Neural cell (in vitro differentiated cells): ENCODE results near the gene CSMD2. TPM values are rescaled to one million over a fixed set of nuclear protein-coding genes. Genes with fewer than 3 reads are reported as not detected.

ENCODE experiments used
- H2AFZ ChIP-seq: fragments of 200-600, 300-800 bp; sonication (generic), shearing (Covaris generic); 2 replicates; pipeline ENCODE4 v1.6.0; 2014; ENCODE audit warnings: low read depth, mild to moderate bottlenecking, antibody characterized with exemption, low read length, moderate library complexity
- H3F3A ChIP-seq: fragments of 200-600 bp; shearing (Covaris generic); 2 replicates; pipeline ENCODE4 v1.6.1; 2016; ENCODE audit warnings: mild to moderate bottlenecking, moderate library complexity, mixed read lengths, antibody characterized with exemption, low read length; ENCODE audit not compliant: insufficient read depth, poor library complexity, severe bottlenecking
- H3K27ac ChIP-seq: fragments of 200-600, 300-800 bp; sonication (generic), shearing (Covaris generic); 2 replicates; pipeline ENCODE4 v1.5.1; 2014; ENCODE audit warnings: mild to moderate bottlenecking, low read length, moderate library complexity
- H3K27me3 ChIP-seq: fragments of 300-800, 200-600 bp; sonication (generic), shearing (Covaris generic); 2 replicates; pipeline ENCODE4 v1.6.0; 2014; ENCODE audit warnings: mild to moderate bottlenecking, low read depth, low read length, moderate library complexity; ENCODE audit not compliant: insufficient read depth
- H3K36me3 ChIP-seq: fragments of 300-800, 200-600 bp; sonication (generic), shearing (Covaris generic); 2 replicates; pipeline ENCODE4 v1.5.1; 2014; ENCODE audit warnings: mild to moderate bottlenecking, antibody characterized with exemption, low read length, moderate library complexity; ENCODE audit not compliant: insufficient read depth
- H3K4me2 ChIP-seq: fragments of 300-800, 200-600 bp; sonication (generic), shearing (Covaris generic); 2 replicates; pipeline ENCODE4 v1.6.0; 2014; ENCODE audit warnings: mild to moderate bottlenecking, low read length
- H3K4me3 ChIP-seq: fragments of 300-800, 200-600 bp; sonication (generic), shearing (Covaris generic); 2 replicates; pipeline ENCODE4 v1.5.1; 2014; ENCODE audit warnings: mild to moderate bottlenecking, low read length, moderate library complexity
- H3K79me2 ChIP-seq: fragments of 200-600 bp; shearing (Covaris generic); replicated peaks from 2 replicates; pipeline ENCODE4 v1.6.0; 2014; ENCODE audit warnings: mild to moderate bottlenecking, low read length, moderate library complexity; ENCODE audit not compliant: insufficient read depth
- H3K9ac ChIP-seq: fragments of 300-800, 200-600 bp; sonication (generic), shearing (Covaris generic); 2 replicates; pipeline ENCODE4 v1.6.1; 2016; ENCODE audit warnings: mild to moderate bottlenecking, low read length, mixed read lengths
- H3K9me2 ChIP-seq: fragments of 200-600 bp; shearing (Covaris generic); 2 replicates; pipeline ENCODE4 v1.6.1; 2016; ENCODE audit warnings: mild to moderate bottlenecking, low read length, mixed read lengths; ENCODE audit not compliant: insufficient read depth
- H3K9me3 ChIP-seq: fragments of 200-600, 300-800 bp; sonication (generic), shearing (Covaris generic); 2 replicates; pipeline ENCODE4 v1.6.1; 2016; ENCODE audit warnings: mild to moderate bottlenecking, mixed run types, low read length, moderate library complexity, mixed read lengths
- H4K20me1 ChIP-seq: fragments of 200-600 bp; shearing (Covaris generic); 2 replicates; pipeline ENCODE4 v1.6.1; 2016; ENCODE audit warnings: mild to moderate bottlenecking, mixed run types; ENCODE audit not compliant: insufficient read depth
- CTCF ChIP-seq: fragments of 450-650 bp; IDR thresholded peaks from 2 replicates; pipeline ENCODE4 v1.5.1; 2014; ENCODE audit warnings: antibody characterized with exemption, mild to moderate bottlenecking, moderate library complexity; ENCODE audit not compliant: poor library complexity, severe bottlenecking
- EP300 ChIP-seq: fragments of 450-650 bp; conservative IDR thresholded peaks from 2 replicates; pipeline ENCODE4 v1.6.1; 2014; ENCODE audit warnings: antibody characterized with exemption, mild to moderate bottlenecking, moderate library complexity; ENCODE audit not compliant: poor library complexity, severe bottlenecking
- EZH2 ChIP-seq: fragments of 200-600, 300-800 bp; shearing (Covaris generic), sonication (generic); IDR thresholded peaks from 2 replicates; pipeline ENCODE4 v1.6.1; 2014; ENCODE audit warnings: antibody characterized with exemption, low read length, borderline replicate concordance, mild to moderate bottlenecking; ENCODE audit not compliant: insufficient read depth, poor library complexity, severe bottlenecking
- MXI1 ChIP-seq: fragments of 450-650 bp; conservative IDR thresholded peaks from 2 replicates; pipeline ENCODE4 v1.6.1; 2014; ENCODE audit warnings: antibody characterized with exemption, mild to moderate bottlenecking; ENCODE audit not compliant: poor library complexity, severe bottlenecking
- POLR2AphosphoS5 ChIP-seq: IDR thresholded peaks from 2 replicates; pipeline ENCODE4 v1.6.1; 2012
- RAD21 ChIP-seq: fragments of 450-650 bp; conservative IDR thresholded peaks from 2 replicates; pipeline ENCODE4 v1.6.1; 2014; ENCODE audit warnings: antibody characterized with exemption, mild to moderate bottlenecking, moderate library complexity
- REST ChIP-seq: IDR thresholded peaks from 2 replicates; pipeline ENCODE4 v1.6.1; 2012; ENCODE audit warnings: borderline replicate concordance
- SMC3 ChIP-seq: fragments of 450-650 bp; conservative IDR thresholded peaks from 2 replicates; pipeline ENCODE4 v1.6.1; 2014; ENCODE audit warnings: antibody characterized with exemption, mild to moderate bottlenecking, moderate library complexity; ENCODE audit not compliant: poor library complexity
- TAF1 ChIP-seq: IDR thresholded peaks from 2 replicates; pipeline ENCODE4 v1.6.1; 2012; ENCODE audit warnings: low read depth
- polyA plus RNA-seq: library from polyadenylated mRNA; depleted of rRNA; stranded (reverse); fragments of >200 nt; gene quantifications from 2 replicates; pipeline ENCODE4 v1.2.3, GENCODE V29; 2014

The CSMD2 gene
- polyA plus RNA-seq, 1 donor from 2014 or later = 9.6 TPM

GRCh38 chr1:33745942-33746341 is 419.1 kb downstream of the CSMD2 start:
- no peaks in the 10 kb centered on the region for H3K9me3 ChIP-seq
- H4K20me1 ChIP-seq = no peaks in the 10 kb centered on the region
- H3K4me3 ChIP-seq = no peak overlapping the region
- no peak overlapping the region for H3K9ac ChIP-seq
- no peak for TF ChIP-seq EP300
- no peak for TF ChIP-seq REST
- H3K4me2 ChIP-seq = no peak overlapping the region
- no peaks in the 10 kb centered on the region for H3K9me2 ChIP-seq
- no peaks in the 10 kb centered on the region for H3K36me3 ChIP-seq
- no peak overlapping the region for H3K27ac ChIP-seq
- H2AFZ ChIP-seq = no peak overlapping the region
- H3K79me2 ChIP-seq = no peaks in the 10 kb centered on the region
- H3K27me3 ChIP-seq = no peaks in the 10 kb centered on the region
- no peaks in the 10 kb centered on the region for H3F3A ChIP-seq

GRCh38 chr1:33743221-33743998 is 421.6 kb downstream of the CSMD2 start:
- Histone ChIP-seq H3K9me3 (no peaks in the 10 kb centered on the region), H3K9me2 (no peaks in the 10 kb centered on the region), H3K79me2 (no peaks in the 10 kb centered on the region), H2AFZ (no peak overlapping the region), H3F3A (no peaks in the 10 kb centered on the region), H3K9ac (no peak overlapping the region), H3K36me3 (no peaks in the 10 kb centered on the region), H4K20me1 (no peaks in the 10 kb centered on the region), H3K4me3 (no peak overlapping the region), H3K27ac (no peak overlapping the region), H3K4me2 (no peak overlapping the region), H3K27me3 (no peaks in the 10 kb centered on the region)
- TF ChIP-seq MXI1 = no peak
- TF ChIP-seq SMC3 = no peak
- no peak for TF ChIP-seq POLR2AphosphoS5
- no peak for TF ChIP-seq TAF1
- no peak for TF ChIP-seq RAD21
- no peak for TF ChIP-seq CTCF
- TF ChIP-seq EZH2 = no peak
- no peak for TF ChIP-seq REST
- TF ChIP-seq EP300 = no peak
